GM19193 (cell line): ENCODE results near the gene CDC42BPA.

Experiments used
- POLR2A ChIP-seq: IDR thresholded peaks from 4 replicates; pipeline ENCODE4 v1.6.1; 2011; ENCODE audit not compliant: insufficient read depth, insufficient read length; ENCODE audit errors: extremely low read depth

Gene CDC42BPA

GRCh38 chr1:227066999-227067398, 251.3 kb downstream of the CDC42BPA start:
- TF ChIP-seq POLR2A, result no peak

GRCh38 chr1:227065311-227065710, 253.0 kb downstream of the CDC42BPA start:
- TF ChIP-seq POLR2A, result no peak

- TF ChIP-seq POLR2A, result no peak
Measured at GRCh38 chr1:227062306-227062705, 256.0 kb downstream of the CDC42BPA start.

GRCh38 chr1:227059076-227059475, 259.2 kb downstream of the CDC42BPA start:
- TF ChIP-seq POLR2A, result no peak

- no peak for TF ChIP-seq POLR2A
Measured at GRCh38 chr1:227058321-227058751, 260.0 kb downstream of the CDC42BPA start.

- TF ChIP-seq POLR2A, result no peak
Measured at GRCh38 chr1:227049253-227049652, 269.0 kb downstream of the CDC42BPA start.

- TF ChIP-seq POLR2A, result no peak
Measured at GRCh38 chr1:227043755-227044154, 274.5 kb downstream of the CDC42BPA start.

GRCh38 chr1:227042292-227042691, 276.0 kb downstream of the CDC42BPA start:
- TF ChIP-seq POLR2A, result no peak

GRCh38 chr1:227038401-227038800, 279.9 kb downstream of the CDC42BPA start:
- TF ChIP-seq POLR2A, result no peak

GRCh38 chr1:227037121-227037520, 281.2 kb downstream of the CDC42BPA start:
- TF ChIP-seq POLR2A, result no peak

- TF ChIP-seq POLR2A, result no peak
Measured at GRCh38 chr1:227035316-227035715, 283.0 kb downstream of the CDC42BPA start.

- TF ChIP-seq POLR2A, result no peak
Measured at GRCh38 chr1:227033880-227034279, 284.4 kb downstream of the CDC42BPA start.

- TF ChIP-seq POLR2A, result no peak
Measured at GRCh38 chr1:227032396-227032795, 285.9 kb downstream of the CDC42BPA start.

GRCh38 chr1:227016990-227017389, 301.3 kb downstream of the CDC42BPA start:
- no peak for TF ChIP-seq POLR2A

- no peak for TF ChIP-seq POLR2A
Measured at GRCh38 chr1:227010645-227011044, 307.6 kb downstream of the CDC42BPA start.

- no peak for TF ChIP-seq POLR2A
Measured at GRCh38 chr1:227009937-227010336, 308.4 kb downstream of the CDC42BPA start.

GRCh38 chr1:227006226-227006796, 312.0 kb downstream of the CDC42BPA start:
- no peak for TF ChIP-seq POLR2A
